K562 (cell line): ENCODE results near the gene PIAS3.

ENCODE experiments used
- CTCF ChIP-seq, 3 experiments: IDR thresholded peaks in 2 of 3; conservative IDR thresholded peaks in 1 of 3; 2 replicates each; pipeline ENCODE4 v1.5.1; 2011 to 2012; ENCODE audit warnings: low read length in 3 of 3, mild to moderate bottlenecking in 3 of 3, control low read depth in 2 of 3, improper control_type of control experiment in 1 of 3, inconsistent platforms in 1 of 3, low read depth in 1 of 3, mixed read lengths in 1 of 3, moderate library complexity in 1 of 3; ENCODE audit not compliant: insufficient read depth in 2 of 3
- PHF21A ChIP-seq: fragments of 450-650 bp; IDR thresholded peaks from 2 replicates; pipeline ENCODE4 v1.6.1; 2017; ENCODE audit warnings: low read depth, borderline replicate concordance
- ZNF318 ChIP-seq, 2 experiments: fragments of 450-650 bp; IDR thresholded peaks; 2 replicates each; pipeline ENCODE4 v1.6.1; 2016; ENCODE audit warnings: mild to moderate bottlenecking in 2 of 2, borderline replicate concordance in 1 of 2, low read depth in 1 of 2, moderate library complexity in 1 of 2

GRCh38 chr1:145889722-145890121, 30.8 kb upstream of the PIAS3 start:
- TF ChIP-seq PHF21A (no peak), ZNF318 (IDR thresholded peaks at IDR 0.05; ENCODE audit: borderline replicate concordance in 1 of 2, low read depth in 1 of 2) (no peak), CTCF (IDR thresholded peaks at IDR 0.05 in 2 of 3, conservative IDR thresholded peaks at IDR 0.05 in 1 of 3; ENCODE audit: insufficient read depth in 2 of 3, low read depth in 1 of 3, low read length in 3 of 3) (no peak)
